ENCODE results near the gene CIAO2B.
"Not testable (repeated sequence)": the region's sequence is repeated elsewhere in the genome, so short reads cannot be mapped to it uniquely, and the experiment has no call there.

The CIAO2B gene

GRCh38 chr16:66936889-66937554 is 2.8 kb upstream of the CIAO2B start:
- DNase-seq (ENCODE audit: low read depth): no peak

DNA sequence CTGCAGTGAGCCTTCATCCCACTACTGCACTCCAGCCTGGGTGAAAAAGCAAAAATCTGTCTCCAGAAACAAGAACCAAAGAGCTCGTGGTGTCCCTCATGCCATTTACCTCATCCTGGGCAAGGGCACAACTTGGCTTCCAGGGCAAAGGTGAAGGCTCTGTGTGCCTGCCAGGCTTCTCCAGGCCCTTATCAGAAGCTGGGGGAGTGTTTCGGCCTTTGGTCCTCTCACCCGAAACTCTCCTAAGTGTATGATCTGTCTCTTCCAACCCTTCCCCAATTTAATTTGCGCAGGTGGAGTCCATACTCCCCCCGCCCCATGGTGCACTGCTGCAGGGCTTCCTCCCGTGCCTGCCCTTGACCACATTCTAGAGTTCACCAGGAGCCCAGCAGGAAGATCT is 2.3 kb upstream of the CIAO2B start:
- DNase-seq (ENCODE audit: low read depth): no peak

DNA sequence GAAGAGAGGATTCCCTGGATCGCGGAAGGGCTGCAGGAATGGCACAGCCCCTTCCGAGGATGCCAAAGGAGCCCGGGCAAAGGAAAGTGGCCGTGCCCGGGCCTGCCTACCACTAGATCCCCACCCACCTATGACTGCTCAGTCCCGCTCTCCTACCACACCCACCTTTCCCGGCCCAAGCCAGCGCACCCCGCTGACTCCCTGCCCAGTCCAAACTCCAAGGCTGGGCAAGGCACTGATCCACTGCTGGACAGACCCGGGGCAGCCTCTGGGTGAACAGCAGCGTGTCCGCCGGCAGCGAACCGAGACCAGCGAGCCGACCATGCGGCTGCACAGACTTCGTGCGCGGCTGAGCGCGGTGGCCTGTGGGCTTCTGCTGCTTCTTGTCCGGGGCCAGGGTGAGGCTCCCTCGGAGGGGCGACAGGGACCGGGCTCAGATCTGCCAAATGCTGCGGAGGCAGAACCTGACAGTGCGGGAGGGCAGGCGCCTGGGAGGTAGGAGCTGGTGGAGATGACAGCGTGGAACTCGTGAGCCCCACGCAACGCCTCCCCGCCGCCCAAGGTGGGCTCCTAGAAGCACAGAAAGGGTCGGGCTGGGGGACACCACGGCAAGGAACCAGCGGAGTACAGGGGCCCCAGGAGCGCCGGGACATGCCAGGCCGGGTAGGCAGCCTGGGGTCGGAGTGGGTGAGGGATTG is 1.3 kb upstream of the CIAO2B start, which contains the start of gene CES2:
TSS of gene CES2 (plus strand) at position 203 of the 698 bp plus-strand sequence. CDS start at position 323, 120 bp downstream.
- no peak for DNase-seq (ENCODE audit: low read depth)

DNA sequence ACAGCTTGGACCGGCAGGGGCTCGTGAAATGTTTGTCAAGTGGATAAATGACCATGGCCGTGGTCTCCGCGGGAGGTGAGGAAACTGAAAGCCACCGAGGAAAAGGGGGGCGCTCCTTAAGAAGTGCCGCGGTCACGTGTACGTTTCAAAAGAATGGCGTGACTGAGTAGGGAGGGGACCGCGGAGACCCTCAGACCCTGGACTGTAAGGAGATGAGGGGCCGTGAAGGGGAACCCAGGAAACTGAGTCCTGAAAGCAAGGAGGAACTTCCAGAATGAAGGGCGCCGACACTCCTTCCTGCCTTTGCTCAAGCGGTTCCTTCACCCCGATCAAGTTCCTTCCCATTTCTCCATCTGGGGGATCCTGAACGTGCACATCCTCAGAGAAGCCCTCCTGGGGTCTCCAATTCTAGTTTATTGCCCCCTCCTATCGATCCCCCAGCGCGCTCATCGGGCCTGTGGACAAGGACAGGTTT is 674 bp upstream of the CIAO2B start:
- DNase-seq (ENCODE audit: low read depth): not testable (repeated sequence)

DNA sequence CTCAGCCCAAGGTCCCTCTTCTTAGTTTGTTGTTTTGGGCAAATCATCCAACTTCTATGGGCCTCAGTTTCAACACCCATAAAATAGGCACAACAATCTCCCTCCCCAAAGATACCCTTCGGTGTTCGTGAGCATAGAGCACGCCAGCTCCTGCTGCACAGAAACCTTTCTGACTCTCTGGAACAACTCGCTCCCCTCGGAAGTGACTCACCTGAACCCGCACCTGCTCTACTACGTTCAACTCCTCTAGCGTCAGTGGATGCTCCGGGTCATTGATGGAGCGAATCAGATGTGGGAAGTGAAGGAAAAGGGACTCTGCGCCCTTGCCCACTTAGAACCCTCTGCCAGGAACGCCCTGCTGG is 445 bp downstream of the CIAO2B start:
- DNase-seq (ENCODE audit: low read depth): no peak

DNA sequence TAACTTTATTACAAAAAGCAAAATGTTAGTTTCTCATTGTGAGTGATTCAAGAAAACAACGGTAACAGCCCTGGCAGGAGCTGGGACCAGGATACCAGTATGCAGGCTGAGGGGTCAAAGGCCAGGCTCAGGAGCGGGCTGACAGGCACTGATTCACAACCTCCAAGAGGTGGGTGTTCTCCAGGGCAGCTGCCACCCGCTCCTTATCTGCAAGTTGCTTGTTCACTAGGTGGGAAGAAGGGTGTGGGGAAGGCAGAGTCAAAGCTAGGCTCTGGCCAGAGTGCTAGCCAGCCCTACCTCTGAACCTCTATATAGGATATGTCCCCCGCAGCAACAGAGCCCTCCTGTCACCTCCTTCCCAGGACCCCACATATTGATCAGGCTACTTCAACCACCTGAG is 2.1 kb downstream of the CIAO2B start:
- DNase-seq (ENCODE audit: low read depth): no peak

GRCh38 chr16:66931665-66932064 is 2.5 kb downstream of the CIAO2B start:
- DNase-seq (ENCODE audit: low read depth): no peak

- no peak for DNase-seq (ENCODE audit: low read depth)
These were observed 4.0 kb downstream of the CIAO2B start for GRCh38 chr16:66930189-66930588.

GRCh38 chr16:66928702-66929388 is 5.4 kb downstream of the CIAO2B start:
- DNase-seq (ENCODE audit: low read depth): no peak

DNA sequence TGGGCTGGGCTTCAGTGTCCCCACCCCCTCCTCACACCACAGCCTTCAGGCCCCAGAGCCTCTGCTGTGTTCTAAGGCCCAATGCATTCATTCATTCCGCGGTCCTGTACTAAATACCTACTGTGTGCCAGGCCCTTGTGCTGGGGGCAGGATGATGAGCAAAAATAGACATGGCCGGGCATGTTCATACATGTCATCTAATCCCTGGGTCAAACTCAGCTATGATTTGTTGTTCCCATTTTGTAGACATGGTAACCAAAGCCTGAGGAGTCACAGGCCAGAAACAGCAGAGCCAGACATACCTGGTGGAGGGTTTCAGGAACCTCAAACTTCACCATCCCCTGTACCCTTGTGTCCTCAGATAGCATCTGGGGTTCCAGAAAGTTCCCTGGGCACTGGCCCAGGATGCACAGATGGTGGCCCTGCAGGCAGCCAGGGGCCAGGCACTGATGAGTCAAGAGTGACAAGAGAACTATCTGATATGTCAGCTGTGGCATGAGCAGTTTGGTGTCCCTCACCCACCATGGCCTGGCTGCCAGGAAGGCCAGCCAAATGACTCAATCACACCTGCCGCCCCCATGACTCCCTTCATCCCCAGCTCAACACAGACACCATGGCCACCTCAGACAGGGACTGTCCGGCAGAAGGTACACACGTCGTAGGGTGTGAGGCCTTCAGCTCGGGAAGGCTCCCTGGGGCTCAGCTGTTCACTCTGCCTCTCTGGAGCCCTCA is 6.1 kb downstream of the CIAO2B start:
- no peak for DNase-seq (ENCODE audit: low read depth)

DNA sequence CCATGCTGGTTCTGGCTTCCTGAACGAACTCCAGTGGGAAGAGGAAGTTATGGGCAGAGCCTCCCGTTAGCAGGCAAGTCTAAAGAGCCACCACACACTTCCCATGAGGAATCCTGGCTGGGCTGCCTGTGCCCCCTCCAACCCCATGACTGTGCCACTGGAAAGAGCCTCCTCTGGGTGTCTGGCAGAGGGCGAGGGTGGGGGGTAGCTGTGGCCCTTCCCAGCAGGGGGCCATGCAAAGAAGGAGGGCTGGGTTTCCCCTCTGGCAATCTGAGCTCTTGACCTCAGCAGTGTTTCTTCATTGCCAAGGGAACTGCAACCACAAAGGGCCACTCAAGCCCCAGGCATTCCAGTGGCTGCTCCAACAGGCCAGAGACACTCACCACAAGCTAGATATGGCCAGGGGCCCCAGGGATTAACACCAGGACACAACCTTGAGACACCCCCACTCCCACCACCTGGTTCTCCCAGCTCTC is 7.2 kb downstream of the CIAO2B start:
- DNase-seq (ENCODE audit: low read depth): peak; percentile 72

- no peak for DNase-seq (ENCODE audit: low read depth)
These were observed 7.8 kb downstream of the CIAO2B start for GRCh38 chr16:66926171-66926947.

- no peak for DNase-seq (ENCODE audit: low read depth)
These were observed 8.8 kb downstream of the CIAO2B start, which contains the start of gene RRAD for GRCh38 chr16:66925322-66925840. TSS of gene RRAD (minus strand) at chr16:66925535. CDS start at chr16:66925179, 356 bp downstream.

- no peak for DNase-seq (ENCODE audit: low read depth)
These were observed 9.5 kb downstream of the CIAO2B start for GRCh38 chr16:66924527-66925321.

GRCh38 chr16:66923866-66924265 is 10.3 kb downstream of the CIAO2B start:
- no peak for DNase-seq (ENCODE audit: low read depth)

- no peak for DNase-seq (ENCODE audit: low read depth)
These were observed 10.9 kb downstream of the CIAO2B start for GRCh38 chr16:66923247-66923731.

DNA sequence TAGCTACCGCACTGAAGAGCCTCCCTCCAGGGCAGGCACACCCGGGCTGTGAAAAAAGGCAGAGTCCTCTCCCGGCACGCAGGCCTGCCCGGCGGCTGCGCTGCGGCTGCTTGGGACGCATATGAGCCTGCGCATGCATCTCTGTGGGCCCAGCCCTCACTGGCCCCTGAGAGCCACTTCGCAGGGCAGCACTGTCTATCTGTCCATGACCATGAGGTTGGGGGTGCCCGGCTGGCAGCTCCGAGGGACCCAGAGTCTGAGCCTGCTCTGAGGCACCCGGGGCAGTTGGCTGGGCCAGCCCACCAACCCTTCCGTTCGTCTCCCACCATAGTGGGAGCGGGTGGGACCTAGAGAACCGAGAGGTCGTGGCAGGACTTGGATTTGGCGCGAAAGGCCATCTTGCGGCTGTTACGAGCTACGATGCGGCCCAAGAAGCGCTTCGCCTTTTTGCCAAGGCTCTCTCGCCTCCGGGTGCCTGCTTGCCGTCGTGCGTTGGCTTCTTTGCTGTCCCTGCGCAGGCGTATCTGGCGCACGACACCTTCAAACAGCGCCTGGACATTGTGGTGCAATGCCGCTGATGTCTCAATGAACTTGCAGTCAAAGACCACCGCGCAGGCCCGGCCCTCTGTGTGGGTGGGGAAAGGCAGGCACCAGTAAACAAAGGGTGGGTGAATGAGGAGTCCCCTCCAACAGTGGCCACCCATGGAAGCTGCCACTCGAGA is 12.3 kb downstream of the CIAO2B start:
- no peak for DNase-seq (ENCODE audit: low read depth)

DNA sequence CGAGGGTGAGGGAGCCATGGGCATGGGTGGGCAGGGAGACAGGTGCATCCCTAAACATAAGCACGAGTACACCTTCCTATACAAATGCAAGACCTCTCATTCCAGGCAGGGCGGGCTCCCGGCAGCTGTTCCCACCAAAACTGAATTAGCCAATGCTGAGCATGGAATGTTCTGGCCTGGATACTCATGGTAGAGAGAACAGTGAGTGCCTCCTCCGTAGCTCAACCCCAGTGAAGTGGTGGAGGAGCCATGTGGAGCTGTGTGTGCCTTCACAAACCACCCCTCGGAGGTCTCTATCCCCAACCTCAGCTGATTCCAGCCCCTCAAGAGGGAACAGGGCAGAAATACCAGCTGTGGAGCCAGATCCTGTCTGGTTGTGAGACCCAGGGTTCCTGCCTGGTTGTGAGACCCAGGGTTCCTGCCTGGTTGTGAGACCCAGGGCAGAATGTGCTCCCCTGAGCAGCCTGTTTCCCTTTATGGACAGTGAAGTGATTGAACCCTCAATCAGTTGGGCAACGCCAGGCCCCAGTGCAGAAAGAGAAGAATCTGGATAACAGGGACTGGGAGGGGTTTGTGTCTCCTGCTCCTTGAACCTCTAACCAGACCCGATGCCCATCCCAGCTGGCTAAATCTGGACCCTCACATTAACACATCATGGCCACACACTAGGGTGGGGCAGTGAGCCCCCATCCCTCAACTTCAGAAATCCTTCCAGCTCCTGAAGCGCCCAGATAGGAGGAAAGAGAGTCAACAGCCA is 13.1 kb downstream of the CIAO2B start:
- no peak for DNase-seq (ENCODE audit: low read depth)

- no peak for DNase-seq (ENCODE audit: low read depth)
These were observed 14.0 kb downstream of the CIAO2B start for GRCh38 chr16:66920299-66920590.

Measured in non-pigmented ciliary epithelial cell (primary cell).